Panc1 (cell line): ENCODE data around the gene DCDC2B.

Source experiments
- POLR2AphosphoS5 ChIP-seq: IDR thresholded peaks from 2 replicates; pipeline ENCODE4 v1.6.1; 2012; ENCODE audit warnings: mild to moderate bottlenecking, low read depth, low read length, moderate library complexity
- TCF7L2 ChIP-seq: IDR thresholded peaks from 2 replicates; pipeline ENCODE4 v1.6.1; 2011; ENCODE audit warnings: mild to moderate bottlenecking, low read depth, low read length, inconsistent platforms
- TF ChIP-seq, protein P1 (sequence below): fragments of 450-650 bp; IDR thresholded peaks from 2 replicates; pipeline ENCODE4 v1.5.1; 2017; ENCODE audit warnings: mild to moderate bottlenecking

DNA sequence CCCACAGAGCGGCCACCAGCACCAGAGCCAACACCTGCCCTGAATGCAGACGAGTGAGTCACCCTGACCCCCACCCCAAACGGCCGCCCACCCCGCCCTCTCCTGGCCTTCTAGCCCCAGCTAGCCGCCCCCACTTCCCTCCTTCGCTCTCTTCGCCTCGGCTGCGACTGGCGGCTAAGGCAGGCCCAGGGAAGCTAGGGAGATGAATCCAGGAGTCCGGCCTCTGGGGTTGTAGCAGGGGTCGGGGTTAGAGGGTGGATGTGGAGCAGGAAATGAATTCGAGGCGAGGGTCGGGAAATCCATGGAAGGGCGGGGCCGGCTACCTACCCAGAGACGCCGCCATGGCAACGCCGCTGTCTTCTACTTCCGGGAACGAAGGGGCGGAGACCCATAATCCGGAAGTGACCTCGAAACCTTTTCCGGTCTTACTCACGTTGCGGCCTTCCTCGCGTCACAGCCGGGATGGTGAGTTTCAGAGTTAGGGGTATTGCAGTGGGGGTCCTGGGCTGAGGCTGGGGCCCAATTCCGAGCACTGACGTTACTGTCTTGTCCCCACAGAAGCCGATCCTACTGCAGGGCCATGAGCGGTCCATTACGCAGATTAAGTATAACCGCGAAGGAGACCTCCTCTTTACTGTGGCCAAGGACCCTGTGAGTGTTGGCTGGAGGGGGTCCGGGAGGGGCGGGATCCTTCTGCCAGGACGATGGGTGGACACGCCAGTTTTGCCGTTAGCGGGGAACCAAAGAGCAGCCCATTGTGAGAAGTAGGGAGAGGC lies 13.3 kb downstream of the DCDC2B start, which contains the start of the genes EIF3I and TMEM234:
- TF ChIP-seq, protein P1, sequence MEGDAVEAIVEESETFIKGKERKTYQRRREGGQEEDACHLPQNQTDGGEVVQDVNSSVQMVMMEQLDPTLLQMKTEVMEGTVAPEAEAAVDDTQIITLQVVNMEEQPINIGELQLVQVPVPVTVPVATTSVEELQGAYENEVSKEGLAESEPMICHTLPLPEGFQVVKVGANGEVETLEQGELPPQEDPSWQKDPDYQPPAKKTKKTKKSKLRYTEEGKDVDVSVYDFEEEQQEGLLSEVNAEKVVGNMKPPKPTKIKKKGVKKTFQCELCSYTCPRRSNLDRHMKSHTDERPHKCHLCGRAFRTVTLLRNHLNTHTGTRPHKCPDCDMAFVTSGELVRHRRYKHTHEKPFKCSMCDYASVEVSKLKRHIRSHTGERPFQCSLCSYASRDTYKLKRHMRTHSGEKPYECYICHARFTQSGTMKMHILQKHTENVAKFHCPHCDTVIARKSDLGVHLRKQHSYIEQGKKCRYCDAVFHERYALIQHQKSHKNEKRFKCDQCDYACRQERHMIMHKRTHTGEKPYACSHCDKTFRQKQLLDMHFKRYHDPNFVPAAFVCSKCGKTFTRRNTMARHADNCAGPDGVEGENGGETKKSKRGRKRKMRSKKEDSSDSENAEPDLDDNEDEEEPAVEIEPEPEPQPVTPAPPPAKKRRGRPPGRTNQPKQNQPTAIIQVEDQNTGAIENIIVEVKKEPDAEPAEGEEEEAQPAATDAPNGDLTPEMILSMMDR = no peak
- TF ChIP-seq POLR2AphosphoS5 (peak; percentile 94), TCF7L2 (no peak)
